Lower leg skin (tissue), 3 donors: ENCODE results near the gene WDFY4.

Experiments
- POLR2A ChIP-seq, 2 donors: fragments of 450-650 bp; IDR thresholded peaks; one replicate each; pipeline ENCODE4 v1.6.1; 2016 to 2017; ENCODE audit warnings: antibody characterized with exemption in 2 of 2, mild to moderate bottlenecking in 1 of 2, moderate library complexity in 1 of 2
- TF ChIP-seq, protein P1 (sequence below), 3 donors: fragments of 450-650 bp; IDR thresholded peaks; one replicate each; pipeline ENCODE4 v1.5.1; 2016; ENCODE audit warnings: antibody characterized with exemption in 3 of 3, mild to moderate bottlenecking in 3 of 3, moderate library complexity in 2 of 3

- no peak for TF ChIP-seq POLR2A (IDR thresholded peaks at IDR 0.05)
- TF ChIP-seq, protein P1, sequence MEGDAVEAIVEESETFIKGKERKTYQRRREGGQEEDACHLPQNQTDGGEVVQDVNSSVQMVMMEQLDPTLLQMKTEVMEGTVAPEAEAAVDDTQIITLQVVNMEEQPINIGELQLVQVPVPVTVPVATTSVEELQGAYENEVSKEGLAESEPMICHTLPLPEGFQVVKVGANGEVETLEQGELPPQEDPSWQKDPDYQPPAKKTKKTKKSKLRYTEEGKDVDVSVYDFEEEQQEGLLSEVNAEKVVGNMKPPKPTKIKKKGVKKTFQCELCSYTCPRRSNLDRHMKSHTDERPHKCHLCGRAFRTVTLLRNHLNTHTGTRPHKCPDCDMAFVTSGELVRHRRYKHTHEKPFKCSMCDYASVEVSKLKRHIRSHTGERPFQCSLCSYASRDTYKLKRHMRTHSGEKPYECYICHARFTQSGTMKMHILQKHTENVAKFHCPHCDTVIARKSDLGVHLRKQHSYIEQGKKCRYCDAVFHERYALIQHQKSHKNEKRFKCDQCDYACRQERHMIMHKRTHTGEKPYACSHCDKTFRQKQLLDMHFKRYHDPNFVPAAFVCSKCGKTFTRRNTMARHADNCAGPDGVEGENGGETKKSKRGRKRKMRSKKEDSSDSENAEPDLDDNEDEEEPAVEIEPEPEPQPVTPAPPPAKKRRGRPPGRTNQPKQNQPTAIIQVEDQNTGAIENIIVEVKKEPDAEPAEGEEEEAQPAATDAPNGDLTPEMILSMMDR (IDR thresholded peaks at IDR 0.05) = no peak
Measured at GRCh38 chr10:48708144-48708543, 23.5 kb downstream of the WDFY4 start.
